GM23338 (cell line): Measurements from ENCODE around the gene SOHLH1. TPM values are rescaled to one million over a fixed set of nuclear protein-coding genes. Genes with fewer than 3 reads are reported as not detected.

Experiments used
- ATAC-seq: fragments of 200-7000 bp; cut with Tn5 transposase; 3 replicates; pipeline ENCODE4 v1.9.1; 2020
- DNase-seq: peaks from one replicate; pipeline ENCODE4 v3.0.0-alpha.2; 2015; ENCODE audit warnings: low spot score
- H2AFZ ChIP-seq: fragments of 200-600 bp; sonication (generic); 2 replicates; pipeline ENCODE4 v1.8.0; 2016; ENCODE audit warnings: antibody characterized with exemption, mild to moderate bottlenecking, moderate library complexity
- H3F3A ChIP-seq: fragments of 200-600 bp; sonication (generic); replicated peaks from 2 replicates; pipeline ENCODE4 v1.8.0; 2017; ENCODE audit warnings: antibody characterized with exemption, mixed run types, low read depth
- H3K27ac ChIP-seq: fragments of 200-600 bp; sonication (generic); 2 replicates; pipeline ENCODE4 v1.6.1; 2016; ENCODE audit warnings: low read depth
- H3K27me3 ChIP-seq: fragments of 200-600 bp; sonication (generic); 2 replicates; pipeline ENCODE4 v1.8.0; 2016; ENCODE audit warnings: mild to moderate bottlenecking, mixed run types, moderate library complexity; ENCODE audit not compliant: insufficient read depth
- H3K36me3 ChIP-seq: fragments of 200-600 bp; sonication (generic); 2 replicates; pipeline ENCODE4 v1.8.0; 2016; ENCODE audit warnings: mild to moderate bottlenecking; ENCODE audit not compliant: insufficient read depth
- H3K4me1 ChIP-seq: fragments of 200-600 bp; sonication (generic); 2 replicates; pipeline ENCODE4 v1.8.0; 2016; ENCODE audit warnings: mild to moderate bottlenecking, moderate library complexity; ENCODE audit not compliant: insufficient read depth
- H3K4me2 ChIP-seq: fragments of 200-600 bp; sonication (generic); 2 replicates; pipeline ENCODE4 v1.7.1; 2017; ENCODE audit warnings: mixed run types
- H3K4me3 ChIP-seq: fragments of 200-600 bp; sonication (generic); 2 replicates; pipeline ENCODE4 v1.6.1; 2016; ENCODE audit warnings: mixed run types
- H3K79me2 ChIP-seq: fragments of 200-600 bp; sonication (generic); replicated peaks from 2 replicates; pipeline ENCODE4 v1.8.0; 2017; ENCODE audit warnings: mild to moderate bottlenecking; ENCODE audit not compliant: insufficient read depth
- H3K9me2 ChIP-seq: fragments of 200-600 bp; sonication (generic); 2 replicates; pipeline ENCODE4 v1.8.0; 2017; ENCODE audit not compliant: insufficient read depth
- H4K20me1 ChIP-seq: fragments of 200-600 bp; sonication (generic); replicated peaks from 2 replicates; pipeline ENCODE4 v1.8.0; 2017; ENCODE audit warnings: mild to moderate bottlenecking; ENCODE audit not compliant: insufficient read depth
- H3K27ac Mint-ChIP-seq: 2 replicates; pipeline ENCODE4 v1.8.0; 2020; ENCODE audit warnings: inconsistent platforms, mild to moderate bottlenecking, moderate library complexity, mixed read lengths
- H3K27me3 Mint-ChIP-seq: 3 replicates; pipeline ENCODE4 v1.8.0; 2022; ENCODE audit warnings: low read depth, mild to moderate bottlenecking, moderate library complexity, mixed read lengths, inconsistent platforms; ENCODE audit not compliant: insufficient read depth, poor library complexity
- H3K36me3 Mint-ChIP-seq: 3 replicates; pipeline ENCODE4 v1.8.0; 2021; ENCODE audit warnings: low read depth, mild to moderate bottlenecking, inconsistent platforms, moderate library complexity, mixed read lengths
- H3K4me1 Mint-ChIP-seq: 3 replicates; pipeline ENCODE4 v1.8.0; 2020; ENCODE audit warnings: mild to moderate bottlenecking, inconsistent platforms, mixed read lengths
- H3K4me3 Mint-ChIP-seq: 3 replicates; pipeline ENCODE4 v1.8.0; 2021; ENCODE audit warnings: moderate library complexity, mild to moderate bottlenecking, inconsistent platforms, mixed read lengths
- H3K9me3 Mint-ChIP-seq: 3 replicates; pipeline ENCODE4 v1.8.0; 2020; ENCODE audit warnings: moderate library complexity, mild to moderate bottlenecking, inconsistent platforms, mixed read lengths
- CREB1 ChIP-seq: fragments of 250-450 bp; sonication (Bioruptor Pico); IDR thresholded peaks from 2 replicates; pipeline ENCODE4 v1.5.0; 2020; ENCODE audit warnings: low read depth, mild to moderate bottlenecking, moderate library complexity
- EZH2 ChIP-seq: fragments of 200-600 bp; sonication (generic); IDR thresholded peaks from one replicate; pipeline ENCODE4 v1.8.0; 2017; ENCODE audit warnings: antibody characterized with exemption, mild to moderate bottlenecking, low read depth; ENCODE audit not compliant: unreplicated experiment
- EZH2phosphoT487 ChIP-seq: fragments of 200-600 bp; sonication (generic); IDR thresholded peaks from one replicate; pipeline ENCODE4 v1.8.1; 2018; ENCODE audit warnings: antibody characterized with exemption; ENCODE audit not compliant: unreplicated experiment
- JUNB ChIP-seq: IDR thresholded peaks from one replicate; pipeline ENCODE4 v1.6.1; 2016; ENCODE audit warnings: antibody characterized with exemption; ENCODE audit not compliant: unreplicated experiment
- NANOG ChIP-seq: IDR thresholded peaks from 2 replicates; pipeline ENCODE4 v1.6.1; 2016; ENCODE audit warnings: antibody characterized with exemption, borderline replicate concordance
- POLR2AphosphoS5 ChIP-seq: IDR thresholded peaks from 2 replicates; pipeline ENCODE4 v1.6.1; 2016; ENCODE audit warnings: antibody characterized with exemption, low read depth
- polyA plus RNA-seq: library from polyadenylated mRNA; unstranded; fragments of >200 nt; fragmentation: Nextera tagmentation; extraction: Ambion mirVana; gene quantifications from 2 replicates; pipeline ENCODE4 v1.2.1, GENCODE V29; 2016
- total RNA-seq: library from RNA; depleted of rRNA; stranded (reverse); fragments of >200 nt; shearing (Covaris generic); gene quantifications from 2 replicates; pipeline ENCODE4 v1.2.3, GENCODE V29; 2014
- TF ChIP-seq, protein P1 (sequence below): IDR thresholded peaks from 2 replicates; pipeline ENCODE4 v1.6.1; 2016; ENCODE audit warnings: antibody characterized with exemption
- TF ChIP-seq, protein P2 (sequence below): fragments of 250-450 bp; sonication (Bioruptor Pico); IDR thresholded peaks from 2 replicates; pipeline ENCODE4 v1.5.0; 2020; ENCODE audit warnings: mild to moderate bottlenecking, moderate library complexity
- TF ChIP-seq, protein P3 (sequence below): IDR thresholded peaks from one replicate; pipeline ENCODE4 v1.6.1; 2018; ENCODE audit warnings: antibody characterized with exemption; ENCODE audit not compliant: unreplicated experiment

SOHLH1 gene
- total and polyA plus RNA-seq, 2 experiments from 2014 or later, result 0.21 TPM; not detected in 1

DNA sequence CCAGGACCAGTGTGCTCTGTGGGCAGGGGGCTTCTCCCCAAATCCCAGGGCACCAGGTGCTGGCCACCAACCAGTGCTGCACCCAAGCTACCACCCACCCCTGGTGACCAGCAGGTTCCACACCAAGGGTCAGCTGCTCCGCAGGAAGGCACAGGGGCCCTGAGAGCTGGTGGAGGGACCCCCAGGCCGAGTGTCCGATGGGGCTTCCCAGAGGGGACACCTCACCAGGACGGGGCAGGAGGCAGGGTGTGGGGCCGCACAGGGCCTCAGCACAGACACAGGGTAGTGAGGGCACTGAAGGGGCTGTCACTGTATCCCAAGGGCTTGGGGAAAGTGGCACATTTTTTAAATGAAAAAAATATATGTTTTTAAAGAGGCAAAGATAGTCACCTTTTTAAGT is 18.1 kb downstream of the SOHLH1 start:
- H3K9me3 Mint-ChIP-seq, result peaks cover 4% of the 10 kb centered on the region; the same call in 1 of the 3 replicates
- H3K4me3 Mint-ChIP-seq, result no peak overlapping the region

GRCh38 chr9:135680056-135680455 is 19.2 kb downstream of the SOHLH1 start:
- H3K4me1 Mint-ChIP-seq, result peaks cover 8% of the 10 kb centered on the region
- H2AFZ ChIP-seq, result no peak overlapping the region; the same call in 1 of the 2 replicates
- no peaks in the 10 kb centered on the region for H3K27me3 ChIP-seq
- no peaks in the 10 kb centered on the region for H3K79me2 ChIP-seq
- ATAC-seq, result no peak; the same call in 2 of the 3 replicates
- no peaks in the 10 kb centered on the region; the same call in 1 of the 2 replicates for H3K4me1 ChIP-seq
- no peak overlapping the region for H3K27ac Mint-ChIP-seq
- H3K36me3 Mint-ChIP-seq, result no peaks in the 10 kb centered on the region
- H4K20me1 ChIP-seq, result no peaks in the 10 kb centered on the region
- no peak overlapping the region for H3K4me2 ChIP-seq
- no peak overlapping the region for H3K27ac ChIP-seq
- peaks cover 4% of the 10 kb centered on the region; the same call in 1 of the 3 replicates for H3K9me3 Mint-ChIP-seq
- H3K9me2 ChIP-seq, result no peaks in the 10 kb centered on the region
- no peak for DNase-seq
- H3K4me3 Mint-ChIP-seq, result no peak overlapping the region
- H3K36me3 ChIP-seq, result no peaks in the 10 kb centered on the region
- peaks cover 3% of the 10 kb centered on the region for H3K27me3 Mint-ChIP-seq
- H3K4me3 ChIP-seq, result no peak overlapping the region
- H3F3A ChIP-seq, result no peaks in the 10 kb centered on the region
- TF ChIP-seq EZH2phosphoT487, result no peak
- TF ChIP-seq JUNB, result no peak
- no peak for TF ChIP-seq EZH2
- TF ChIP-seq, protein P1, sequence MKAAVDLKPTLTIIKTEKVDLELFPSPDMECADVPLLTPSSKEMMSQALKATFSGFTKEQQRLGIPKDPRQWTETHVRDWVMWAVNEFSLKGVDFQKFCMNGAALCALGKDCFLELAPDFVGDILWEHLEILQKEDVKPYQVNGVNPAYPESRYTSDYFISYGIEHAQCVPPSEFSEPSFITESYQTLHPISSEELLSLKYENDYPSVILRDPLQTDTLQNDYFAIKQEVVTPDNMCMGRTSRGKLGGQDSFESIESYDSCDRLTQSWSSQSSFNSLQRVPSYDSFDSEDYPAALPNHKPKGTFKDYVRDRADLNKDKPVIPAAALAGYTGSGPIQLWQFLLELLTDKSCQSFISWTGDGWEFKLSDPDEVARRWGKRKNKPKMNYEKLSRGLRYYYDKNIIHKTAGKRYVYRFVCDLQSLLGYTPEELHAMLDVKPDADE, result no peak
- TF ChIP-seq CREB1, result no peak
- no peak for TF ChIP-seq POLR2AphosphoS5
- TF ChIP-seq, protein P2, sequence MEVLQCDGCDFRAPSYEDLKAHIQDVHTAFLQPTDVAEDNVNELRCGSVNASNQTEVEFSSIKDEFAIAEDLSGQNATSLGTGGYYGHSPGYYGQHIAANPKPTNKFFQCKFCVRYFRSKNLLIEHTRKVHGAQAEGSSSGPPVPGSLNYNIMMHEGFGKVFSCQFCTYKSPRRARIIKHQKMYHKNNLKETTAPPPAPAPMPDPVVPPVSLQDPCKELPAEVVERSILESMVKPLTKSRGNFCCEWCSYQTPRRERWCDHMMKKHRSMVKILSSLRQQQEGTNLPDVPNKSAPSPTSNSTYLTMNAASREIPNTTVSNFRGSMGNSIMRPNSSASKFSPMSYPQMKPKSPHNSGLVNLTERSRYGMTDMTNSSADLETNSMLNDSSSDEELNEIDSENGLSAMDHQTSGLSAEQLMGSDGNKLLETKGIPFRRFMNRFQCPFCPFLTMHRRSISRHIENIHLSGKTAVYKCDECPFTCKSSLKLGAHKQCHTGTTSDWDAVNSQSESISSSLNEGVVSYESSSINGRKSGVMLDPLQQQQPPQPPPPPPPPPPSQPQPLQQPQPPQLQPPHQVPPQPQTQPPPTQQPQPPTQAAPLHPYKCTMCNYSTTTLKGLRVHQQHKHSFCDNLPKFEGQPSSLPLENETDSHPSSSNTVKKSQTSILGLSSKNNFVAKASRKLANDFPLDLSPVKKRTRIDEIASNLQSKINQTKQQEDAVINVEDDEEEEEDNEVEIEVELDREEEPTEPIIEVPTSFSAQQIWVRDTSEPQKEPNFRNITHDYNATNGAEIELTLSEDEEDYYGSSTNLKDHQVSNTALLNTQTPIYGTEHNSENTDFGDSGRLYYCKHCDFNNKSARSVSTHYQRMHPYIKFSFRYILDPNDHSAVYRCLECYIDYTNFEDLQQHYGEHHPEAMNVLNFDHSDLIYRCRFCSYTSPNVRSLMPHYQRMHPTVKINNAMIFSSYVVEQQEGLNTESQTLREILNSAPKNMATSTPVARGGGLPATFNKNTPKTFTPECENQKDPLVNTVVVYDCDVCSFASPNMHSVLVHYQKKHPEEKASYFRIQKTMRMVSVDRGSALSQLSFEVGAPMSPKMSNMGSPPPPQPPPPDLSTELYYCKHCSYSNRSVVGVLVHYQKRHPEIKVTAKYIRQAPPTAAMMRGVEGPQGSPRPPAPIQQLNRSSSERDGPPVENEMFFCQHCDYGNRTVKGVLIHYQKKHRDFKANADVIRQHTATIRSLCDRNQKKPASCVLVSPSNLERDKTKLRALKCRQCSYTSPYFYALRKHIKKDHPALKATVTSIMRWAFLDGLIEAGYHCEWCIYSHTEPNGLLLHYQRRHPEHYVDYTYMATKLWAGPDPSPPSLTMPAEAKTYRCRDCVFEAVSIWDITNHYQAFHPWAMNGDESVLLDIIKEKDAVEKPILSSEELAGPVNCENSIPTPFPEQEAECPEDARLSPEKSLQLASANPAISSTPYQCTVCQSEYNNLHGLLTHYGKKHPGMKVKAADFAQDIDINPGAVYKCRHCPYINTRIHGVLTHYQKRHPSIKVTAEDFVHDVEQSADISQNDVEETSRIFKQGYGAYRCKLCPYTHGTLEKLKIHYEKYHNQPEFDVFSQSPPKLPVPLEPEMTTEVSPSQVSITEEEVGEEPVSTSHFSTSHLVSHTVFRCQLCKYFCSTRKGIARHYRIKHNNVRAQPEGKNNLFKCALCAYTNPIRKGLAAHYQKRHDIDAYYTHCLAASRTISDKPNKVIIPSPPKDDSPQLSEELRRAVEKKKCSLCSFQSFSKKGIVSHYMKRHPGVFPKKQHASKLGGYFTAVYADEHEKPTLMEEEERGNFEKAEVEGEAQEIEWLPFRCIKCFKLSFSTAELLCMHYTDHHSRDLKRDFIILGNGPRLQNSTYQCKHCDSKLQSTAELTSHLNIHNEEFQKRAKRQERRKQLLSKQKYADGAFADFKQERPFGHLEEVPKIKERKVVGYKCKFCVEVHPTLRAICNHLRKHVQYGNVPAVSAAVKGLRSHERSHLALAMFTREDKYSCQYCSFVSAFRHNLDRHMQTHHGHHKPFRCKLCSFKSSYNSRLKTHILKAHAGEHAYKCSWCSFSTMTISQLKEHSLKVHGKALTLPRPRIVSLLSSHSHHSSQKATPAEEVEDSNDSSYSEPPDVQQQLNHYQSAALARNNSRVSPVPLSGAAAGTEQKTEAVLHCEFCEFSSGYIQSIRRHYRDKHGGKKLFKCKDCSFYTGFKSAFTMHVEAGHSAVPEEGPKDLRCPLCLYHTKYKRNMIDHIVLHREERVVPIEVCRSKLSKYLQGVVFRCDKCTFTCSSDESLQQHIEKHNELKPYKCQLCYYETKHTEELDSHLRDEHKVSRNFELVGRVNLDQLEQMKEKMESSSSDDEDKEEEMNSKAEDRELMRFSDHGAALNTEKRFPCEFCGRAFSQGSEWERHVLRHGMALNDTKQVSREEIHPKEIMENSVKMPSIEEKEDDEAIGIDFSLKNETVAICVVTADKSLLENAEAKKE, result no peak

More for the DNA sequence above, 18.1 kb downstream of the SOHLH1 start:
- Histone ChIP-seq H3F3A (no peaks in the 10 kb centered on the region), H3K27ac (no peak overlapping the region), H3K9me2 (no peaks in the 10 kb centered on the region), H2AFZ (no peak overlapping the region), H3K27me3 (no peaks in the 10 kb centered on the region), H3K79me2 (no peaks in the 10 kb centered on the region), H4K20me1 (no peaks in the 10 kb centered on the region), H3K36me3 (no peaks in the 10 kb centered on the region), H3K4me3 (no peak overlapping the region), H3K4me1 (no peaks in the 10 kb centered on the region; the same call in 1 of the 2 replicates), H3K4me2 (no peak overlapping the region)
- TF ChIP-seq POLR2AphosphoS5 (no peak), NANOG (no peak)
- TF ChIP-seq, protein P3, sequence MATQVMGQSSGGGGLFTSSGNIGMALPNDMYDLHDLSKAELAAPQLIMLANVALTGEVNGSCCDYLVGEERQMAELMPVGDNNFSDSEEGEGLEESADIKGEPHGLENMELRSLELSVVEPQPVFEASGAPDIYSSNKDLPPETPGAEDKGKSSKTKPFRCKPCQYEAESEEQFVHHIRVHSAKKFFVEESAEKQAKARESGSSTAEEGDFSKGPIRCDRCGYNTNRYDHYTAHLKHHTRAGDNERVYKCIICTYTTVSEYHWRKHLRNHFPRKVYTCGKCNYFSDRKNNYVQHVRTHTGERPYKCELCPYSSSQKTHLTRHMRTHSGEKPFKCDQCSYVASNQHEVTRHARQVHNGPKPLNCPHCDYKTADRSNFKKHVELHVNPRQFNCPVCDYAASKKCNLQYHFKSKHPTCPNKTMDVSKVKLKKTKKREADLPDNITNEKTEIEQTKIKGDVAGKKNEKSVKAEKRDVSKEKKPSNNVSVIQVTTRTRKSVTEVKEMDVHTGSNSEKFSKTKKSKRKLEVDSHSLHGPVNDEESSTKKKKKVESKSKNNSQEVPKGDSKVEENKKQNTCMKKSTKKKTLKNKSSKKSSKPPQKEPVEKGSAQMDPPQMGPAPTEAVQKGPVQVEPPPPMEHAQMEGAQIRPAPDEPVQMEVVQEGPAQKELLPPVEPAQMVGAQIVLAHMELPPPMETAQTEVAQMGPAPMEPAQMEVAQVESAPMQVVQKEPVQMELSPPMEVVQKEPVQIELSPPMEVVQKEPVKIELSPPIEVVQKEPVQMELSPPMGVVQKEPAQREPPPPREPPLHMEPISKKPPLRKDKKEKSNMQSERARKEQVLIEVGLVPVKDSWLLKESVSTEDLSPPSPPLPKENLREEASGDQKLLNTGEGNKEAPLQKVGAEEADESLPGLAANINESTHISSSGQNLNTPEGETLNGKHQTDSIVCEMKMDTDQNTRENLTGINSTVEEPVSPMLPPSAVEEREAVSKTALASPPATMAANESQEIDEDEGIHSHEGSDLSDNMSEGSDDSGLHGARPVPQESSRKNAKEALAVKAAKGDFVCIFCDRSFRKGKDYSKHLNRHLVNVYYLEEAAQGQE, result no peak
- DNase-seq (no peak), ATAC-seq (no peak)
- H3K27ac Mint-ChIP-seq, result no peak overlapping the region
- H3K36me3 Mint-ChIP-seq, result no peaks in the 10 kb centered on the region
- peaks cover 8% of the 10 kb centered on the region for H3K4me1 Mint-ChIP-seq
- H3K27me3 Mint-ChIP-seq, result peaks cover 3% of the 10 kb centered on the region
